IPS DF 19.7 (cell line): ENCODE data around the gene ABCA2.

Experiments
- DNase-seq: peaks from one replicate; pipeline ENCODE4 v3.0.0-alpha.2; 2013; ENCODE audit warnings: low read depth, low spot score

Gene ABCA2

DNA sequence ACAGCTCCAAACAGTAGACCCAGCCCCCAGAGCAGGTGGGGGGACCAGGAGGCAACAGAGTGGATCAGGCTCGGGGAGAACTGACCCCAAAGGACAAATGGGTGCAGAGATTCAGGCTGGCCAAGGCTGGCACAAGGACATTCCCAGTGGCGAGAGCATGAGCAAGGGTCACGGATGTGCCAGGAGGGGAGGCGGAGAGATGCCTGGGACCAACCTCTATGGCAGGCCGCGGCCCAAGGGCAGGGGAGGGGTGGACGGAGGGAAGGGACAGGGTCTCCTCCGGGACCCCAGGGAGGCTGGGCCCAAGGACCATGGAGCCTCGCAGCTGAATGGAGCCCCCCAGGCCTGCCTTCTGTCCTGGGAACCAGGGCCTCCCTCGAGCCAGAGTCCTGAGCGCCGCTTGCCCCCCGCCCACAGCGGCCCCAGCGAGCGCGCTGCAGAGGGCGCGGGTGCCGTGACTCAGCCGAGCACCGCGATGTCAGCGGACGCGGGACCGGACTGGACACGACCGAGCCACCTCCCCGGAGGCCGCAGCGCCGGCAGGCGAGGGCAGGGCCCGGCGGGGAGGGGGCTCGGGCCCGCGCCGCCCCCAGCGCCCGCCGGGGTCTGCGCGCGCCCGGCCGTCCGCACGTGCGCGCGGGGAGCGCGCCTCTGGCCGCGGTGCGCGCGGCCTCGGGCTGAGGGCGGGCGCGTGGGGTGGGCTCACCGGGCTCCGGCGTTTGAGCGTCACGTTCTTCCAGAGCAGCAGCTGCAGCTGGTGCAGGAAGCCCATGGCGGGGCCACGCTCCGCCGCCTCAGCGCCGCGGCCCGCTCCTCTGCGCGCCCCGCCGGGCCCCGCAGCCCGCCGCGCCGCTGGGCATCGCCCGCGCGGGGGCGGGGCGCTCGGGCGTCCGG is at the start of gene ABCA2:
TSS of gene ABCA2 (minus strand) at position 869 of the 894 bp plus-strand sequence. CDS start at position 772, 97 bp downstream.
- no peak for DNase-seq

DNA sequence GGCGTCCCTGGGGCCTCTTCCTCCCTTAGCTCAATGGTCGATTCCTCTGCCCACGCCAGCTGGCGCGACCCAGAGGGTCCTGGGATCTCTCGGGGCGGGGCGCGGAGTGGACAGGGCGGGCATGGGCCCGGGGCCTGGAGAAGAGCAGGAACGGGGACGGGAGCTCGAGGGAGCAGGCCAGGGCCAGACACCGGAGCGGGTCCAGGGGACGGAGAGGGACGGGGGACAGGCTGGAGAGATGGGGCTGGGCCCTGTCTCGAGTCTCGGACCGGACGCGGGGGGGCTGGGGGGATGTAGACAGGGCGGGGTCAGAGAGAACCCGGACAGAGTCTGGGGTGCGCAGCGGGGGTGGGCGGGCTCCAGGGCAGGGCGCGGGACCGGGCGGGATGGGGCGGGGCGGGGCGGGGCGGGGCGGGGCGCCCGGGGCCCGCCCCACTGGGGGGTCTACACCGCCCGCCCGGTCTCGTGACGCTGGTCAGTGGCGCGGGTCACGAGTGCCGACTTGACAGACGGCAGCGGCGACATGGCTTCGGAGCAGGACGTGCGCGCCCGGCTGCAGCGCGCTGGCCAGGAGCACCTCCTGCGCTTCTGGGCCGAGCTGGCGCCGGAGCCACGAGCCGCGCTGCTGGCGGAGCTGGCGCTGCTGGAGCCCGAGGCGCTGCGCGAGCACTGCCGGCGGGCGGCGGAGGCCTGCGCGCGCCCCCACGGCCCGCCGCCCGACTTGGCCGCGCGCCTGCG is 49.1 kb upstream of the ABCA2 start, which contains the start of gene UAP1L1:
TSS of gene UAP1L1 (plus strand) at position 508 of the 738 bp plus-strand sequence. CDS start at position 524, 16 bp downstream.
- DNase-seq, result no peak

DNA sequence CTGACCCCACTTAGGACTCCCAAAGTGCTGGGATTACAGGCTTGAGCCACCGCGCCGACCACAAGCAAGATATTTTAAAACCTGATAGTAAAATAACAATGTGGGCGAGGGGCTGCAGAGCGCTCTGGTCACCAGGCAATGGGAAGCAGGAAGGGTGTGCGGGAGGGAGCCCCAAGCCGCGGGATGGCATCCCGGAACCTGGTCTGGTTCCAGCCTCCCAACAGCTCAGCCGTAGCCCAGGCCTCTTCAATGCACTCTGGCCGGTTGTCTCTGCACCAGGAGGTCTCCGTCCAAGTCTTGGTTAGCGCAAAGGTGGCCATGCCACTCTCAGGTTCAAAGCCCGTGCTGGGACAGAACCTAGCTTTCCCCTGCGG is 48.6 kb upstream of the ABCA2 start:
- DNase-seq, result no peak

- no peak for DNase-seq
Measured at GRCh38 chr9:137075275-137075775, 47.3 kb upstream of the ABCA2 start.

DNA sequence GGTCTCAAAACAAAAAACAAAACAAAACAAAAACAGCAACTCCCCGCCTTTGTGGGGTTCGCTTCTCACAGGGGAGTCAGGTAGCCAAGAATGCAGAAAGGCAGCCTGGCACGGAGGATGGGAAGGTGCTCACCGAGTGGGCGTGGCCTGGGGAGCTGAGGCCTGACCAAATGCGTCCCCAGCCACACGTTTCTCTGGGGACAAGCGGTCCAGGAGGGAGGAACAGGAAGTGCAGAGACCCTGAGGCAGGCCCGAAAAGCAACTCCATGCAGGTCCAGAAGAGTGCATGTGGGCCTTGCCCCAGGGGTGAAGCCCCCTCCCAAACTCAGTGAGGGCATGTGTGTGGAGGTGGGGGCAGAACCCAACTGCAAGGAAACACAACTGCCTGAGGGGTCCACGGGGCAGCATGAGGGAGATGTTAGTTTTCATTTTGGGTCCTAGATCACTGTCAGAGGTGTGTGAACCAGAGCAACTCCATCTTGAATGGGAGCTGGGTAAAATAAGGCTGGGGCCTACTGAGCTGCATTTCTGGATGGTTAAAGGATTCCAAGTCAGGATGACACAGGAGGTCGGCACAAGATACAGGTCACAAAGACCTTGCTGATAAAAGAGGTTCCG is 46.7 kb upstream of the ABCA2 start:
- no peak for DNase-seq

- DNase-seq, result no peak
Measured at GRCh38 chr9:137073992-137074399, 46.0 kb upstream of the ABCA2 start.

GRCh38 chr9:137071282-137071681 is 43.2 kb upstream of the ABCA2 start:
- no peak for DNase-seq

- DNase-seq, result no peak
Measured at GRCh38 chr9:137070906-137071275, 42.9 kb upstream of the ABCA2 start.

DNA sequence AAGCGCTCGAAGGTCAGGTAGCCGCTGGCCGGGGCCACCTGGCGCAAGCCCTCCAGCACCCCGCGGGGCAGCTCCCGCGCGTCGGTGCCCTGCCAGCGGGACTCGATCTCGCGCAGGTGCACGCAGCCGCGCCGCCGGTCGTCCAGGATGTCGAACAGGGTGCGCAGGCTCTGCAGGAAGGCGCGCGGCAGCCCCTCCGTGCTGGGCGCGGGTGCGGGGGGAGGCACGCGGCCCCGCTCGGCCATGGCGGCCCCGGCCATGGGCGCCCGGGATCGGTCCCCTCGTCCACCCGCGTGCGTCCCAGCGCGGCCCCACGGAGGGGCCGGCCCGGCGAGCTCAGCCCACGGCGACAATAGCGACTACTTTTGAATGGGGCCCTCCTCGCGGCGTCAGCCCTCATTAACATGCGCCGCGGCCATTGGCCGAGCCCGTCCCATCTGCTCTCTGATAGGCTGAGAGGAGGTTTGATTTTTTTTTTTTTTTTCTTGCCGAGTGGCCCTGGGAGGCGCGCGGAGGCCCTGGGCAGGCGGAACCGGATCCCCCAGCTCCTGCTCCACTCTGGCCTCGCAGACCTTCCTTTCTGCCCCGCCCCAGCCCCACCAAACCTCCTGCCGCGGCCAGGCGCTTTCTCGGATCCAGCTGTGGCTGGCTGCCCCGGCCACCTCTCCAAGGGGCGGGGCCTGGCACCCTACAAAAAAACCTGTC is 42.3 kb upstream of the ABCA2 start, which contains the start of gene SAPCD2:
TSS of gene SAPCD2 (minus strand) at position 357 of the 705 bp plus-strand sequence. CDS start at position 260, 97 bp downstream.
- no peak for DNase-seq

DNA sequence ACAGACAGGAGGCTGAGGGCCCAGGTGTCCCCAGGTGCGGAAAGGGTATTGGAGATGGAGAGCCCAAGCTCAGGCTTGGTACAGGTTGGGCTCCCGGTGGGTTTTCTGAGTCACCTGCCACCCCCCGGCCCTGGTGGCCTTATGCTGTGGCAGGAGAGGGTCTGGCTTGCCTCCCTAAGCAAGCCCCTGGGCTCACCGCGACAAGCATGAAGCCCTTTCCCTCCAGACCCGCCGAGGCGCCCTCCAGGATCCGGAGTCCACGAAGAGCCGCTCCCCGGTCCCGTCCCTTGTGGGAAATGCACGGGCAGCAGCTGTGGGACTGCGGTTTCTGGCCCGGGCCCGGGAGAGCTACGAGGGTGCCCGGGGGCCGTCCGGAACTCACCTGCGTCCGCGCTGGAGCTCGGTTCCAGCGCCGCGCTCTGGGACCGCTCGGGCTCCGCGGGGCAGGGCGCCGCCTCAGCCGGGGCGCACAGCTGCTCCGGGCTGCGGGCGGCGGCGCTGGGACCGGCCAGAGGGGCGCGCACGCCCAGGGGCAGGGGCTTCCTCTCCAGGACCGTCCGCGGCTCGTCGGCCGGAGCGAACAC is 41.6 kb upstream of the ABCA2 start:
- DNase-seq, result no peak

- no peak for DNase-seq
Measured at GRCh38 chr9:137068539-137069507, 40.8 kb upstream of the ABCA2 start.

GRCh38 chr9:137067860-137068538 is 40.0 kb upstream of the ABCA2 start:
- DNase-seq, result no peak

GRCh38 chr9:137066096-137066861 is 38.2 kb upstream of the ABCA2 start:
- DNase-seq, result no peak

DNA sequence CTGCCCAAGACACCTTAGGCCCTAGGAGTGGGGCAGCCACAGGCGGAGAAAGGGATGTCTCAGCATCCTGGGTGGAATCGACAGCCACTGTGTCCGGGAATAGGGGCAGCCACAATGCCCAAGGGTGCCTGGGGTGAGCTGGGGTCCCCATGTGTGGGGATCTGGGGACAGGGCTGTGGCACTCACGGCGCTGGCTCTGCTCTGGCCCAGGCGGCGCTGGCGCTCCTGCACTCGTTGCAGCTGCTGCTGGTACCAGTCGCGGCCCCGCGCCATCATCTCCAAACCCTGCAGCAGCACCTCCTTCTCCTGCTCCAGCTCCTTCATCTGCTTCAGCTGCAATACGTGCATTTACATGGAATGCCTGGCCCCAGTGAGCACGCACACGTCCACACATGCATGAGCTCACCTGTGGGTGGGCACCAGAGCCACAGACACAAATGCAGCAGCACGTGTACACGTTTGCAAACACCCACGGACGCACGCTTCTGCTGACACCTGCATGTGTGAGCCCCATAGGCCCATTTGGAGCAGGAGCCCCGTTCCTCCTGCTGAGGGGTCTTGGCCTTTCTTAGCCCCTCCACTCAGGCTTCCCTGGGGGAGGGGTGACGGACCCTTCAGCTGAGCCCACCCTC is 37.4 kb upstream of the ABCA2 start:
- no peak for DNase-seq

- DNase-seq, result no peak
Measured at GRCh38 chr9:137064880-137065164, 36.8 kb upstream of the ABCA2 start.

- no peak for DNase-seq
Measured at GRCh38 chr9:137064027-137064879, 36.2 kb upstream of the ABCA2 start.
